Fibroblast of mammary gland (primary cell): ENCODE data around the gene SLC24A1.

ENCODE experiments used
- DNase-seq: peaks from one replicate; pipeline ENCODE4 v3.0.0-alpha.2; 2010; ENCODE audit warnings: low read depth
- H3K4me3 ChIP-seq: 2 replicates; pipeline ENCODE4 v1.5.1; 2011; ENCODE audit warnings: low read depth, mild to moderate bottlenecking, low read length, moderate library complexity; ENCODE audit not compliant: control insufficient read depth
- CTCF ChIP-seq: conservative IDR thresholded peaks from 2 replicates; pipeline ENCODE4 v1.5.1; 2011; ENCODE audit warnings: low read depth, low read length, inconsistent platforms; ENCODE audit not compliant: control insufficient read depth, insufficient read depth

The SLC24A1 gene

GRCh38 chr15:65630760-65631159 lies 9.0 kb downstream of the SLC24A1 start:
- no peak overlapping the region for H3K4me3 ChIP-seq
- DNase-seq = no peak
- TF ChIP-seq CTCF = no peak

DNA sequence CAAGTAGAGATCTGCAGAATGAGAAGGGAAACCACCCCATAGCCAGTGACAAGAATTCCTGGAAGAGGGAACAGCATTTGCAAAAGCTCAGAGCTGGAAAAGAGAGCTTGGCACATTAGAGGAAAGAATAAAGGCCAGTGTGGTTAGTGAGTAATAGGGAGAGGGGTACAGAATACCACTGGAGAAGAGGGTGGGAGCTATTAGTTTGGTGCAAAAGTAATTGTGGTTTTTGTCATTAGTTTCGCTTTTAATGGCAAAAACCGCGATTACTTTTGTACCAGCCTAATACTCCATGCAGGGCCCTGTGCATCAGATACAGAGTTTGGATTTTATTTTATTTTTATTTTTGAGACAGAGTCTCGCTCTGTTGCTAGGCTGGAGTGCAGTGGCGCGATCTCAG lies 9.8 kb downstream of the SLC24A1 start:
- no peak for DNase-seq
- TF ChIP-seq CTCF = no peak
- H3K4me3 ChIP-seq = no peak overlapping the region

- no peak overlapping the region for H3K4me3 ChIP-seq
- TF ChIP-seq CTCF = no peak
- DNase-seq = no peak
Measured at GRCh38 chr15:65632780-65633375, 11.1 kb downstream of the SLC24A1 start.

- H3K4me3 ChIP-seq = no peak overlapping the region
- DNase-seq = no peak
- no peak for TF ChIP-seq CTCF
Measured at GRCh38 chr15:65633752-65634151, 12.0 kb downstream of the SLC24A1 start.

GRCh38 chr15:65634356-65634755 lies 12.6 kb downstream of the SLC24A1 start:
- peak; percentile 72 for DNase-seq
- TF ChIP-seq CTCF = no peak
- H3K4me3 ChIP-seq = no peak overlapping the region

GRCh38 chr15:65638109-65638508 lies 16.4 kb downstream of the SLC24A1 start:
- DNase-seq = no peak
- no peak for TF ChIP-seq CTCF
- H3K4me3 ChIP-seq = no peak overlapping the region

- DNase-seq = peak; percentile 83
- H3K4me3 ChIP-seq = no peak overlapping the region
- peak; percentile 95 for TF ChIP-seq CTCF
Measured at GRCh38 chr15:65638681-65639089, 16.9 kb downstream of the SLC24A1 start.
